Psoas muscle (tissue), 8 donors: ENCODE measurements around the gene BSN. TPM values are rescaled to one million over a fixed set of nuclear protein-coding genes. Genes with fewer than 3 reads are reported as not detected.

ENCODE experiments used
- ATAC-seq, 4 donors: fragments of 200-7000 bp; cut with Tn5 transposase; one replicate each; pipeline ENCODE4 v1.9.1; 2020; ENCODE audit warnings: moderate library complexity in 3 of 4, mild to moderate bottlenecking in 2 of 4
- DNase-seq, 2 donors: peaks; one replicate each; pipeline ENCODE4 v3.0.0-alpha.2; 2020
- H3K27ac ChIP-seq: fragments of 200-600 bp; one replicate; pipeline ENCODE4 v1.8.0; 2022
- H3K27me3 ChIP-seq, 3 donors: fragments of 200-600 bp in 1 of 3; one replicate each; pipeline versions ENCODE4 v1.6.1 to v1.8.0; 2013 to 2022; ENCODE audit warnings: low read length in 2 of 3, mild to moderate bottlenecking in 2 of 3, moderate library complexity in 1 of 3; ENCODE audit not compliant: insufficient read depth in 3 of 3
- H3K36me3 ChIP-seq, 2 donors: fragments of 200-600 bp in 1 of 2; one replicate each; pipeline versions ENCODE4 v1.6.1 to v1.8.0; 2013 to 2022; ENCODE audit warnings: low read depth in 1 of 2, mild to moderate bottlenecking in 1 of 2, moderate library complexity in 1 of 2; ENCODE audit not compliant: insufficient read depth in 1 of 2
- H3K4me1 ChIP-seq: fragments of 200-600 bp; one replicate; pipeline ENCODE4 v1.8.0; 2022
- H3K4me3 ChIP-seq: fragments of 200-600 bp; one replicate; pipeline ENCODE4 v1.8.0; 2022; ENCODE audit warnings: mild to moderate bottlenecking
- H3K9me3 ChIP-seq: fragments of 200-600 bp; one replicate; pipeline ENCODE4 v1.8.0; 2022
- WGBS, 3 donors: extraction: QIAGEN DNeasy Blood & Tissue Kit; methylation state at CpG; one replicate each; pipeline versions ENCODE4 v1.1.6 to v1.1.7; 2013; 5-methylcytosine and 5-hydroxymethylcytosine counted together
- intact Hi-C, 2 donors: fragments of 100-400 bp; cut with DNase I; formaldehyde crosslinking; loops; one replicate each; pipeline versions ENCODE4 v1.11.0 to v1.14.2; 2022
- polyA plus RNA-seq, 3 donors: library from polyadenylated mRNA; stranded (reverse); fragments of 200-250 nt; gene quantifications; one replicate each; pipeline ENCODE4 v1.2.3, GENCODE V29; 2013
- total RNA-seq, 4 donors: library from RNA; stranded (reverse); fragmentation: NEBNext Ultra II Directional in 2 of 4; extraction: Animal tissue kit (Norgen Biotek cat#: 25700) in 2 of 4; gene quantifications; one replicate each; pipeline versions ENCODE4 v1.2.1 to v1.2.4, GENCODE V29; 2021 to 2023
- TF ChIP-seq, protein P1 (sequence below): fragments of 200-600 bp; IDR thresholded peaks from one replicate; pipeline ENCODE4 v1.8.0; 2022; ENCODE audit warnings: antibody characterized with exemption
- donor health status: healthy with polysubstance abuse.
- donor health status: DM: no; HTN: no; CAD: no; lungs with moderate emphysema.
- donor health status: Bipolar disorder and iron deficiency.
- donor health status: healthy.
- donor health status: DM: yes; HTN: yes; CAD: no.
- donor health status: DM: no; HTN: no; CAD: no.
- donor health status: DM: no; HTN: no; CAD: no.
- donor health status: DM: yes; HTN: yes; CAD: no.

BSN gene
- total and polyA plus RNA-seq, 7 donors = 0.08 to 0.95 (median 0.22) TPM

DNA sequence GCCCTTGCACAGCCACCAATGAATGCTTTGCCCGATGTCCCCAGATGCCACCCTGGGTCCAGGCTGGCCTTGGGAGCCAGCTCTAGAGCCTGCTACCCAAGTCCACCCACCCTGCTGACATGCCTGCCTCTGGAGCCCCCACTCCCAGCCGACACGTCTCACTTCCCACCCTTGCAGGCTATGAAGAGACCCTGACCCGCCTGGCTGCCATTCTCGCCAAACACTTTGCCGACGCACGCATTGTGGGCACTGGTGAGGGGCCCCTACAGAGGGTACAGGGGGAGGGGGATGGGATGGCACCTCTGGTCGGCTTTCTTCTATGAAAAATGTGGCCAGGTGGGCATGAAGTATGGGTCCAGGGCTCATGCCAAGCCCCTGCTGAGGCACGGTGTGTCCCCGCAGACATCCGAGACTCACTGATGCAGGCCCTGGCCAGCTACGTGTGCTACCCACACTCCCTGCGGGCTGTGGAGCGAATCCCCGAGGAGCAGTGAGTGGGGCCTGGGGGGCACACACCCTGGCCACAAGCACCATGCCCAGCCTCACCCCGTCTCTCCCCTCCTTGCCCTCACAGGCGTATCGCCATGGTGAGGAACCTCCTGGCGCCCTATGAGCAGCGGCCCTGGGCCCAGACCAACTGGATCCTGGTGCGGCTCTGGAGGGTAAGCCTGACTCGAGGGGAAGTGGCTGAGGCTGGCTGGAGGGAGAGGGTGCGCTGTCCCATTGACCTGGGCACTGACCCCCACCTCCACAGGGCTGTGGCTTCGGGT is 159.2 kb downstream of the BSN start:
- Histone ChIP-seq H3K27me3 (no peaks in the 10 kb centered on the region), H3K36me3 (peaks cover 0 to 68% of the 10 kb centered on the region in 2 donors), H3K9me3 (no peaks in the 10 kb centered on the region), H3K4me3 (no peak overlapping the region), H3K27ac (no peak overlapping the region), H3K4me1 (peaks cover 22% of the 10 kb centered on the region)
- DNase-seq (peak in 1 of 2 donors; percentile 8), ATAC-seq (no peak)
- TF ChIP-seq, protein P1, sequence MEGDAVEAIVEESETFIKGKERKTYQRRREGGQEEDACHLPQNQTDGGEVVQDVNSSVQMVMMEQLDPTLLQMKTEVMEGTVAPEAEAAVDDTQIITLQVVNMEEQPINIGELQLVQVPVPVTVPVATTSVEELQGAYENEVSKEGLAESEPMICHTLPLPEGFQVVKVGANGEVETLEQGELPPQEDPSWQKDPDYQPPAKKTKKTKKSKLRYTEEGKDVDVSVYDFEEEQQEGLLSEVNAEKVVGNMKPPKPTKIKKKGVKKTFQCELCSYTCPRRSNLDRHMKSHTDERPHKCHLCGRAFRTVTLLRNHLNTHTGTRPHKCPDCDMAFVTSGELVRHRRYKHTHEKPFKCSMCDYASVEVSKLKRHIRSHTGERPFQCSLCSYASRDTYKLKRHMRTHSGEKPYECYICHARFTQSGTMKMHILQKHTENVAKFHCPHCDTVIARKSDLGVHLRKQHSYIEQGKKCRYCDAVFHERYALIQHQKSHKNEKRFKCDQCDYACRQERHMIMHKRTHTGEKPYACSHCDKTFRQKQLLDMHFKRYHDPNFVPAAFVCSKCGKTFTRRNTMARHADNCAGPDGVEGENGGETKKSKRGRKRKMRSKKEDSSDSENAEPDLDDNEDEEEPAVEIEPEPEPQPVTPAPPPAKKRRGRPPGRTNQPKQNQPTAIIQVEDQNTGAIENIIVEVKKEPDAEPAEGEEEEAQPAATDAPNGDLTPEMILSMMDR = no peak
- 86 to 93% (median 88%) methylated on average over 25 of the region's 25 CpGs for WGBS, 3 donors
- intact Hi-C loops = no loop called here

- no peak for ATAC-seq
- TF ChIP-seq, protein P1 = no peak
- Histone ChIP-seq H3K27me3 (no peaks in the 10 kb centered on the region), H3K4me3 (no peak overlapping the region), H3K27ac (peak overlapping the region; percentile 53), H3K9me3 (no peaks in the 10 kb centered on the region), H3K36me3 (peaks cover 0 to 61% of the 10 kb centered on the region in 2 donors), H3K4me1 (peaks cover 35% of the 10 kb centered on the region)
- intact Hi-C loops = loop anchor here in 1 of 2 donors (5.0 kb wide), 1 partner anchor 127 kb away; no protein-coding TSS in a partner anchor
- no peak for DNase-seq
- 26 to 61% (median 46%) methylated on average over 13 of the region's 13 CpGs for WGBS, 3 donors
Measured at GRCh38 chr3:49714728-49715550, 160.7 kb downstream of the BSN start.

GRCh38 chr3:49715611-49716121 is 161.4 kb downstream of the BSN start:
- Histone ChIP-seq H3K27me3 (no peaks in the 10 kb centered on the region), H3K4me3 (no peak overlapping the region), H3K4me1 (peaks cover 35% of the 10 kb centered on the region), H3K27ac (no peak overlapping the region), H3K36me3 (peaks cover 0 to 63% of the 10 kb centered on the region in 2 donors), H3K9me3 (no peaks in the 10 kb centered on the region)
- no peak for DNase-seq
- ATAC-seq = no peak
- WGBS, 3 donors = 63 to 77% (median 65%) methylated on average over 13 of the region's 13 CpGs
- intact Hi-C loops = loop anchor here in 1 of 2 donors (5.0 kb wide), 1 partner anchor 127 kb away; no protein-coding TSS in a partner anchor
- TF ChIP-seq, protein P1 = no peak

GRCh38 chr3:49716169-49716568 is 161.9 kb downstream of the BSN start:
- peaks cover 0 to 63% of the 10 kb centered on the region in 2 donors for H3K36me3 ChIP-seq
- 88 to 95% (median 90%) methylated on average over 7 of the region's 7 CpGs for WGBS, 3 donors
- no peak overlapping the region for H3K27ac ChIP-seq
- TF ChIP-seq, protein P1 = no peak
- no peak for DNase-seq
- H3K4me1 ChIP-seq = peaks cover 35% of the 10 kb centered on the region
- no peak overlapping the region for H3K4me3 ChIP-seq
- no peak for ATAC-seq
- no peaks in the 10 kb centered on the region for H3K27me3 ChIP-seq
- H3K9me3 ChIP-seq = no peaks in the 10 kb centered on the region
- intact Hi-C loops = loop anchor here in 1 of 2 donors (5.0 kb wide), 1 partner anchor 126 kb away; no protein-coding TSS in a partner anchor
